GM19193 (cell line): ENCODE measurements around the gene SYNGR1.

ENCODE experiments used
- POLR2A ChIP-seq: IDR thresholded peaks from 4 replicates; pipeline ENCODE4 v1.6.1; 2011; ENCODE audit not compliant: insufficient read depth, insufficient read length; ENCODE audit errors: extremely low read depth

Gene SYNGR1

GRCh38 chr22:39434243-39434653, 84.5 kb downstream of the SYNGR1 start:
- no peak for TF ChIP-seq POLR2A

- no peak for TF ChIP-seq POLR2A
Measured at GRCh38 chr22:39434721-39435120, 84.9 kb downstream of the SYNGR1 start.
